Esophagus muscularis mucosa (tissue), 4 donors: Measurements from ENCODE around the gene GLRA2.

Source experiments
- CTCF ChIP-seq, 3 experiments: fragments of 200-600 bp in 2 of 3; fragments of 450-650 bp in 1 of 3; sonication (generic) in 2 of 3; IDR thresholded peaks; one replicate each; pipeline ENCODE4 v1.5.1; 2017 to 2019; ENCODE audit warnings: antibody characterized with exemption in 3 of 3, mild to moderate bottlenecking in 2 of 3, moderate library complexity in 1 of 3
- EP300 ChIP-seq: sonication (generic); formaldehyde crosslinking; IDR thresholded peaks from one replicate; pipeline ENCODE4 v1.6.1; 2017; ENCODE audit warnings: antibody characterized with exemption
- POLR2A ChIP-seq: fragments of 450-650 bp; IDR thresholded peaks from one replicate; pipeline ENCODE4 v1.6.1; 2017; ENCODE audit warnings: antibody characterized with exemption, moderate library complexity, mild to moderate bottlenecking, low read depth

GRCh38 chrX:14528629-14529289, 577 bp upstream of the GLRA2 start:
- TF ChIP-seq POLR2A: no peak
- peak; percentile 27 to 41 (median 38) for TF ChIP-seq CTCF (IDR thresholded peaks at IDR 0.05)
- TF ChIP-seq EP300: no peak
